GM12801 (cell line): ENCODE results near the gene ELANE.

ENCODE experiments used
- TF ChIP-seq, protein P1 (sequence below): IDR thresholded peaks from one replicate; pipeline ENCODE4 v1.5.1; 2011; ENCODE audit warnings: control low read depth; ENCODE audit not compliant: insufficient read length; ENCODE audit errors: extremely low read depth

Gene ELANE

GRCh38 chr19:868458-869244 lies 16.5 kb downstream of the ELANE start:
- TF ChIP-seq, protein P1, sequence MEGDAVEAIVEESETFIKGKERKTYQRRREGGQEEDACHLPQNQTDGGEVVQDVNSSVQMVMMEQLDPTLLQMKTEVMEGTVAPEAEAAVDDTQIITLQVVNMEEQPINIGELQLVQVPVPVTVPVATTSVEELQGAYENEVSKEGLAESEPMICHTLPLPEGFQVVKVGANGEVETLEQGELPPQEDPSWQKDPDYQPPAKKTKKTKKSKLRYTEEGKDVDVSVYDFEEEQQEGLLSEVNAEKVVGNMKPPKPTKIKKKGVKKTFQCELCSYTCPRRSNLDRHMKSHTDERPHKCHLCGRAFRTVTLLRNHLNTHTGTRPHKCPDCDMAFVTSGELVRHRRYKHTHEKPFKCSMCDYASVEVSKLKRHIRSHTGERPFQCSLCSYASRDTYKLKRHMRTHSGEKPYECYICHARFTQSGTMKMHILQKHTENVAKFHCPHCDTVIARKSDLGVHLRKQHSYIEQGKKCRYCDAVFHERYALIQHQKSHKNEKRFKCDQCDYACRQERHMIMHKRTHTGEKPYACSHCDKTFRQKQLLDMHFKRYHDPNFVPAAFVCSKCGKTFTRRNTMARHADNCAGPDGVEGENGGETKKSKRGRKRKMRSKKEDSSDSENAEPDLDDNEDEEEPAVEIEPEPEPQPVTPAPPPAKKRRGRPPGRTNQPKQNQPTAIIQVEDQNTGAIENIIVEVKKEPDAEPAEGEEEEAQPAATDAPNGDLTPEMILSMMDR: no peak

- TF ChIP-seq, protein P1: no peak
These were observed 17.4 kb downstream of the ELANE start for GRCh38 chr19:869245-870177.

- TF ChIP-seq, protein P1: no peak
These were observed 18.2 kb downstream of the ELANE start for GRCh38 chr19:870314-870713.

DNA sequence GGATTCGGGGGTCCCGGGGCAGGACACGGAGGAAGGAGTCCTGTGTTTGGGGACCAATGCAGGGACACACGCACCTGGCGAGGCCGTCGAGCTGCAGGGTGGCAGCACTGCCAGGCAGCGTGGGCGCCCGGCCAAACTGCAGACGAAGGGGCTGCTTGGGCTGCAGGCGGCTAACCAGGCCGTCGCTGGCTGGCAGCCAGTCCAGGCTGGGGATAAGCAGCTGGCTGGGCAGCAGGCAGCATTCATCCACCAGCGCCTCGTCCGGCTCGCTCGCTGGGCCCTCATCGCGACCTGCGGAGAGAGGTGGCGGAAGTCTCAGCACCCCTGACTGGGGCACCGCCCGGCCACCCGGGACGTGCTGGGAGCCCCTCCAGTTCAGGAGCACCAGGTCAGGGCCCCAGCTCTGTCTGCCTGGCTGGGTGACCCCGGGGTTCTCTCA lies 18.9 kb downstream of the ELANE start:
- TF ChIP-seq, protein P1: no peak

DNA sequence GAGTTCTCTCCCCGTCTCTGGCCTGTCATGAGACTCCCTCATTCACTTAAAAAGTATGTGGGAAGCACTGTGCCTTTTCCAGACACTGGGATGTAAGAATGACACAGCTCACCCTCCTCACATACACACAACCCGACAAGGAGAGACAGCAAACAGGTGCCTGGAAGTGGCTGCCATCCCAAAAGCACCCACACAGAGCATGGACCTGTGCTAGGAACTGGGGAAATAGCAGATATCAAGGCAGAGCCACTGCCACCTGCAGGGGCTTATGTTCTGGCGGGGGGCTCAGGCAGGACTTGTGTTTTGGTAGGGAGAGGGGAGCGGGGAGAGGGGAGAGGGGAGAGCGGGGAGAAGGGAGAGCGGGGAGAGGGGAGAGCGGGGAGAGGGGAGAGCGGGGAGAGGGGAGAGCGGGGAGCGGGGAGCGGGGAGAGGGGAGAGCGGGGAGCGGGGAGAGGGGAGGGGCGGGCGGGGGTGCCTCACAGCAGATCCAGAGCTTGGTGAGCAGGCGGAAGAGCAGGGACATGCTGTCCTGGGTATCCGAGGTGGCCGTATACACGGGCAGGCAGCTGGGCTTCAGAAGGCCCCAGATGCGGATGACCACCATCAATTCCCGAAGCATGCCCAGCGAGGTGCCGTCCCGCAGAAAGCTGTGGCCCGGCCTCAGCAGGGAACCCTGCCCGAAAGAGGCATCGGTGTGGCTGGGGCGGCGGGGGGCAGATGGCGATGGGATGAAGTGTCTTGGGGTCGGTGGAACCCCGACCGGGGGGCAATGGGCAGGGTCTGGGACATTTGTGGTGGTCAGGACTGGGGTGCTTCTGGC lies 19.6 kb downstream of the ELANE start:
- TF ChIP-seq, protein P1: no peak

DNA sequence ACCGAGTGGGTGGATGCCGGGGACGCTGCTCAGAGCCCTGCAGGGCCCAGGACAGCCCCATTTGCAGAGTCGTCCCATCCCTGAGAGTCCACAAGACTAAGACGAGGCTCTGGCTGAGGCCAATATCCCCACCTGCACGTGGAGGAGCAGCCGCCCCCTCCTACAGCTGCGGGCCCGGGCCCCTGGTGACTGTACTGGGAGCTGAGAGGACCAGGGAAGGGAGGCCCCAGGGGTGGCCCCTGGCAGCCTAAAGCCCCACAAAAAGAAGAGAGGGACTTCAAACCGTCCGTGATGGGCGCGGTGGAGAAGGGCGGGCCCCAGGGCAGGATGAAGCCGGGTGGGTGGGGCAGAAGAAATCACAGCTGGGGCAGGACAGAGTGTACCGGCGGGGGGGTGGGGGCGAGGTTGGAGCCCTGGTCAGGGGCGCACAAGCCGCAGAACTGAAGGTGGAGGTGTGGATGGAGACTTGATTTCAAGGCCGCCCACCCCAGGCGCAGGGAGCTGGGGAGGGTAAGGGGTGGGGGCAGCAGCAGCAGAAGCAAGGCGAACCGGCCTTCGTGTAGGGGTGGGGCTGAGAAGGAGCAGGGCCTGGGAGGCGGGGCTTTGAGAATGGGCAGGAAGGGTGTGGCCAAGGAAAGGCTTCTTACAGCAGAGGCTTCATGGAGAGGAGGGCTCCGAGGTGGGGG lies 20.3 kb downstream of the ELANE start:
- TF ChIP-seq, protein P1: no peak
